Kidney (tissue), 14 donors: ENCODE measurements around the gene GTF2F2. TPM values are rescaled to one million over a fixed set of nuclear protein-coding genes. Genes with fewer than 3 reads are reported as not detected.

Experiments used
- DNase-seq, 5 donors: peaks; one replicate each; pipeline ENCODE4 v3.0.0-alpha.2; 2013 to 2020
- FAIRE-seq: peaks from 2 replicates; lab custom pipeline; 2012; peaks lifted over from hg19 to GRCh38; lab: Jason Lieb, UNC
- H3K27ac ChIP-seq, 2 donors: one replicate each; pipeline ENCODE4 v1.7.0; 2013; ENCODE audit warnings: low read depth in 2 of 2, low read length in 2 of 2, inconsistent platforms in 1 of 2
- H3K27me3 ChIP-seq: one replicate; pipeline ENCODE4 v1.7.1; 2013; ENCODE audit warnings: low read length, inconsistent platforms; ENCODE audit not compliant: control insufficient read depth, insufficient read depth
- H3K36me3 ChIP-seq, 3 donors: one replicate each; pipeline versions ENCODE4 v1.7.0 to v1.7.1; 2013; ENCODE audit warnings: low read length in 3 of 3, control low read depth in 1 of 3, inconsistent platforms in 1 of 3; ENCODE audit not compliant: insufficient read depth in 3 of 3, control insufficient read depth in 2 of 3
- H3K4me1 ChIP-seq, 3 donors: one replicate each; pipeline versions ENCODE4 v1.7.0 to v1.7.1; 2013; ENCODE audit warnings: low read length in 3 of 3, inconsistent platforms in 1 of 3, low read depth in 1 of 3; ENCODE audit not compliant: control insufficient read depth in 2 of 3, insufficient read depth in 2 of 3
- H3K4me3 ChIP-seq, 3 donors: one replicate each; pipeline versions ENCODE4 v1.7.0 to v1.8.1; 2013; ENCODE audit warnings: low read length in 3 of 3, control low read depth in 1 of 3, inconsistent platforms in 1 of 3
- H3K9ac ChIP-seq, 3 donors: one replicate each; pipeline versions ENCODE4 v1.7.0 to v1.7.1; 2013; ENCODE audit warnings: low read length in 3 of 3, control low read depth in 1 of 3, inconsistent platforms in 1 of 3
- H3K9me3 ChIP-seq, 3 donors: one replicate each; pipeline versions ENCODE4 v1.7.0 to v1.7.1; 2013; ENCODE audit warnings: low read length in 3 of 3, control low read depth in 1 of 3, inconsistent platforms in 1 of 3; ENCODE audit not compliant: control insufficient read depth in 2 of 3, insufficient read depth in 1 of 3
- CTCF ChIP-seq: IDR thresholded peaks from 3 replicates; pipeline ENCODE4 v1.5.1; 2012; ENCODE audit warnings: mild to moderate bottlenecking, moderate library complexity, borderline replicate concordance; ENCODE audit not compliant: insufficient read depth; ENCODE audit errors: extremely low read depth
- intact Hi-C: fragments of 100-400 bp; cut with DNase I; formaldehyde crosslinking; loops from one replicate; pipeline ENCODE4 v1.11.1; 2022
- polyA plus RNA-seq: library from polyadenylated mRNA; stranded (reverse); fragments of 350-450 nt; fragmentation: Illumina TruSeq; extraction: RNeasy Lipid Tissue Mini Kit (QIAGEN cat#74804); gene quantifications from one replicate; pipeline ENCODE4 v1.2.3, GENCODE V29; 2014; ENCODE audit warnings: low read depth, low replicate concordance; ENCODE audit not compliant: insufficient read depth
- total RNA-seq: library from RNA; stranded (reverse); fragmentation: NEBNext Ultra II Directional; extraction: Animal tissue kit (Norgen Biotek cat#: 25700); gene quantifications from one replicate; pipeline ENCODE4 v1.2.1, GENCODE V29; 2021
- donor health status: control.
- donor health status: control.
- donor health status: control.
- donor health status: control.
- donor health status: control.
- donor health status: DM: yes; HTN: yes; CAD: no.
- donor health status: Normal renal cell carcinoma (clear cell type).

GTF2F2 gene
- total and polyA plus RNA-seq, 2 donors from 2014 or later: 16.6 to 17.3 TPM

GRCh38 chr13:45314822-45315221 is 194.5 kb downstream of the GTF2F2 start:
- Histone ChIP-seq H3K4me3 (no peak overlapping the region), H3K36me3 (no peaks in the 10 kb centered on the region), H3K27ac (no peak overlapping the region), H3K9me3 (no peaks in the 10 kb centered on the region), H3K27me3 (no peaks in the 10 kb centered on the region), H3K9ac (no peak overlapping the region), H3K4me1 (peaks cover 0 to 8% (median 7%) of the 10 kb centered on the region in 3 donors)
- no peak for DNase-seq
- TF ChIP-seq CTCF: no peak
- no peak for FAIRE-seq
- intact Hi-C loops: no loop called here

GRCh38 chr13:45315520-45316167 is 195.3 kb downstream of the GTF2F2 start:
- Histone ChIP-seq H3K4me3 (peak overlapping the region in 1 of 3 donors; percentile 53), H3K4me1 (peaks cover 0 to 8% (median 6%) of the 10 kb centered on the region in 3 donors), H3K9ac (no peak overlapping the region), H3K27ac (peak overlapping the region; percentile 44 to 89), H3K27me3 (no peaks in the 10 kb centered on the region), H3K36me3 (no peaks in the 10 kb centered on the region), H3K9me3 (no peaks in the 10 kb centered on the region)
- no peak for TF ChIP-seq CTCF
- FAIRE-seq (no peak), DNase-seq (no peak)
- intact Hi-C loops: no loop called here

- FAIRE-seq (no peak), DNase-seq (peak in 4 of 5 donors; percentile 35 to 54 (median 48))
- Histone ChIP-seq H3K27ac (peak overlapping the region; percentile 44 to 89), H3K4me1 (peaks cover 0 to 8% (median 2%) of the 10 kb centered on the region in 3 donors), H3K9me3 (no peaks in the 10 kb centered on the region), H3K27me3 (no peaks in the 10 kb centered on the region), H3K36me3 (no peaks in the 10 kb centered on the region), H3K9ac (peak overlapping the region in 1 of 3 donors; percentile 7), H3K4me3 (peak overlapping the region; percentile 42 to 58 (median 53))
- intact Hi-C loops: no loop called here
- no peak for TF ChIP-seq CTCF
Measured at GRCh38 chr13:45316338-45316737, 196.0 kb downstream of the GTF2F2 start.
